Small intestine (tissue), 7 donors: Measurements from ENCODE around the gene TMEM185A. TPM values are rescaled to one million over a fixed set of nuclear protein-coding genes. Genes with fewer than 3 reads are reported as not detected.
"Not testable (repeated sequence)": the region's sequence is repeated elsewhere in the genome, so short reads cannot be mapped to it uniquely, and the experiment has no call there.

Experiments used
- DNase-seq, 2 donors: peaks; one replicate each; pipeline versions ENCODE4 v3.0.0 to v3.0.0-alpha.2; 2013
- FAIRE-seq: peaks from 2 replicates; lab custom pipeline; 2012; peaks lifted over from hg19 to GRCh38; lab: Jason Lieb, UNC
- H3K27ac ChIP-seq, 3 donors: one replicate each; pipeline ENCODE4 v1.5.1; 2013; ENCODE audit warnings: low read length in 2 of 3, mild to moderate bottlenecking in 2 of 3, control low read depth in 1 of 3, inconsistent platforms in 1 of 3, low read depth in 1 of 3, moderate library complexity in 1 of 3
- H3K27me3 ChIP-seq, 3 donors: one replicate each; pipeline ENCODE4 v1.6.1; 2013; ENCODE audit warnings: low read length in 3 of 3, inconsistent platforms in 1 of 3; ENCODE audit not compliant: control insufficient read depth in 3 of 3, insufficient read depth in 3 of 3
- H3K36me3 ChIP-seq, 3 donors: one replicate each; pipeline ENCODE4 v1.6.1; 2013; ENCODE audit warnings: low read length in 3 of 3, inconsistent platforms in 1 of 3, low read depth in 1 of 3, mild to moderate bottlenecking in 1 of 3, moderate library complexity in 1 of 3; ENCODE audit not compliant: control insufficient read depth in 3 of 3, insufficient read depth in 2 of 3
- H3K4me1 ChIP-seq, 3 donors: one replicate each; pipeline ENCODE4 v1.6.1; 2013; ENCODE audit warnings: low read length in 2 of 3, inconsistent platforms in 1 of 3, low read depth in 1 of 3, mild to moderate bottlenecking in 1 of 3, moderate library complexity in 1 of 3; ENCODE audit not compliant: control insufficient read depth in 3 of 3, insufficient read depth in 2 of 3
- H3K4me3 ChIP-seq, 3 donors: one replicate each; pipeline ENCODE4 v1.5.1; 2013; ENCODE audit warnings: low read length in 3 of 3, control low read depth in 1 of 3, inconsistent platforms in 1 of 3, low read depth in 1 of 3, mild to moderate bottlenecking in 1 of 3, moderate library complexity in 1 of 3
- H3K9me3 ChIP-seq, 2 donors: one replicate each; pipeline ENCODE4 v1.6.1; 2013; ENCODE audit warnings: low read depth in 1 of 2, low read length in 1 of 2; ENCODE audit not compliant: control insufficient read depth in 2 of 2, insufficient read depth in 1 of 2
- WGBS, 3 donors: extraction: QIAGEN DNeasy Blood & Tissue Kit; methylation state at CpG; one replicate each; pipeline ENCODE4 v1.1.7; 2013; 5-methylcytosine and 5-hydroxymethylcytosine counted together
- polyA plus RNA-seq, 4 donors: library from polyadenylated mRNA; stranded (reverse) in 3 of 4; unstranded in 1 of 4; fragments of 200-250 nt in 3 of 4; fragments of 120-200 nt in 1 of 4; gene quantifications; one replicate each; pipeline versions ENCODE4 v1.2.1 to v1.2.3, GENCODE V29; 2013
- donor health status: healthy with polysubstance abuse.
- donor health status: control.
- donor health status: control.
- donor health status: Bipolar disorder and iron deficiency.
- donor health status: healthy.

The TMEM185A gene
- polyA plus RNA-seq, 4 donors, result 5.4 to 32.1 (median 9.7) TPM

GRCh38 chrX:149587359-149587758, 44.2 kb downstream of the TMEM185A start, which contains the start of gene MAGEA9B:
MAGEA9B (minus strand) TSS chrX:149587459; CDS start chrX:149583179, 4,280 bp downstream.
- not testable (repeated sequence) for H3K4me3 ChIP-seq, H3K36me3 ChIP-seq, H3K4me1 ChIP-seq, H3K27me3 ChIP-seq, H3K9me3 ChIP-seq, DNase-seq, FAIRE-seq, H3K27ac ChIP-seq
- no CpG with 5 or more reads among the region's 12 CpGs for WGBS, 3 donors

GRCh38 chrX:149585631-149586030, 46.0 kb downstream of the TMEM185A start:
- not testable (repeated sequence) for H3K4me3 ChIP-seq, H3K27ac ChIP-seq, FAIRE-seq, H3K36me3 ChIP-seq, DNase-seq, H3K27me3 ChIP-seq, H3K9me3 ChIP-seq, H3K4me1 ChIP-seq
- WGBS, 3 donors, result 71 to 90% (median 80%) methylated on average over 2 to 6 of the region's 17 CpGs

DNA sequence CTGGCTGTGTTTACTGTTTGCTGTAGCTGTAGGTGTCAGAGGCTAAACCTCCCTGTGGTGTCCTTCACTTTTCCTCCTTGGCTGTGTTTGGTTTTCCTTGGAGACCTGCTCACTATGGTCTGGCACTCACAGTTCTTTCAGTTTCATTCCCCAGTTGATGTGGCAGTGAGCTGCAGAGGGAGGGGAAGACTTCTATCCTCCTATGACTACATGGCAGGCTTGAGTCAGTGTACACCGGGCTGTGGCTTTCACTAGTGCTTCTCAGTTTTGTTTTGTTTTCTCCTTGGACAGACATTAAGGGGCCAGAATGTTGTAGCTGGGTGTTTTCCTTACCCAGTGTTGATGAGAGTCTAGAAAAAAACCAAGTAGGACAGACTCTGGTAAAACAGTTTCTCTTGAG, 58.1 kb downstream of the TMEM185A start:
- H3K27ac ChIP-seq, FAIRE-seq, H3K9me3 ChIP-seq, H3K27me3 ChIP-seq, DNase-seq, H3K4me1 ChIP-seq, H3K4me3 ChIP-seq, H3K36me3 ChIP-seq: not testable (repeated sequence)
- WGBS, 3 donors, result no CpG with 5 or more reads among the region's 1 CpG

- no peak for DNase-seq
- Histone ChIP-seq H3K36me3 (no peaks in the 10 kb centered on the region), H3K27ac (no peak overlapping the region), H3K4me1 (no peaks in the 10 kb centered on the region), H3K4me3 (no peak overlapping the region), H3K9me3 (no peaks in the 10 kb centered on the region), H3K27me3 (no peaks in the 10 kb centered on the region)
- no peak for FAIRE-seq
- 20 to 58% methylated on average over 1 of the region's 1 CpG; no CpG with 5 or more reads in 1 of the 3 donors for WGBS, 3 donors
Measured at GRCh38 chrX:149572743-149573142, 58.8 kb downstream of the TMEM185A start.

DNA sequence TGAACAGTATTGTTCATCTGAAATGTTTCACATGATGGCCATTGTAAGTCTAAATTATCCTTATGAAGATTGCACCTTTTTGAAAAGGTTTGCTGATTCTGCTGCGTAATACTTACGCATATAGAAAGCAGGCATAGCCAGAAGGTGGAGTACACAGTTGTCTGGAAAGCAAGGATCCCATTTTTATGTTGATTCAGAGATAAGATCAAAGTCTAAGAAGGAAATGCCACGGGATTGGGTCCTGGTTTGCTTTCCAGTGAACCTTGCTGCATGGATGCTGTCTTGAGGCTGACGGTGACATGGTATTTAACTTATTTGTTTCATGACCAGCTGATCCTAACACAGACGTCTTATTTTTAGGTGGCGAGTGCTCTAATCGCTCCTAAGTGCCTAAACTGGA, 59.8 kb downstream of the TMEM185A start:
- 71% methylated on average over 7 of the region's 7 CpGs; no CpG with 5 or more reads in 1 of the 3 donors for WGBS, 3 donors
- no peak overlapping the region for H3K27ac ChIP-seq
- DNase-seq, result peak in 1 of 2 donors; percentile 5

DNA sequence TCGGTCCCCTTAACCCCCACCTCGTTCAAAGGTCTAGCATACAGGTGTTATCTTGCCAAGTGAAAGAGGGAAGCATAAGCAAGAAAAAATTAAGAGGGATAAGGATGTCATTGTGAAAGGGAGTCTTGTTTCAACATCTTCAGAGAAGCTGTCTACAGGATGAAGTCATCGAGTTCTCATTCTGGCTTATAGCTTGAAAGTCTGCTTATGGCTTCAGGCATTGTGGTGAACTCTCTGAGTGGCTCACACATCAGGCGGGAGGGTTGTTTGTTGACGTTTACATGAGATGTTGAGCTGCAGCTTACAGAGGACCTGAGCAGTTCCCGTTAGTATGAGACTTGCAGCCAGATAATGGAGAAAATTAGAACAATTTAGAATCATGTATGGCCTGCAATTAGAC, 60.9 kb downstream of the TMEM185A start:
- FAIRE-seq, result no peak
- WGBS, 3 donors, result 48 to 53% methylated on average over 6 of the region's 6 CpGs; no CpG with 5 or more reads in 1 of the 3 donors
- DNase-seq, result no peak

More for the DNA sequence above, 59.8 kb downstream of the TMEM185A start:
- no peaks in the 10 kb centered on the region for H3K4me1 ChIP-seq
- no peaks in the 10 kb centered on the region for H3K36me3 ChIP-seq
- no peak for FAIRE-seq
- no peaks in the 10 kb centered on the region for H3K9me3 ChIP-seq
- H3K4me3 ChIP-seq, result no peak overlapping the region
- H3K27me3 ChIP-seq, result no peaks in the 10 kb centered on the region

GRCh38 chrX:149569770-149570169, 61.8 kb downstream of the TMEM185A start:
- no peak for DNase-seq

More for the DNA sequence above, 60.9 kb downstream of the TMEM185A start:
- H3K9me3 ChIP-seq, result no peaks in the 10 kb centered on the region
- H3K4me1 ChIP-seq, result no peaks in the 10 kb centered on the region
- H3K27ac ChIP-seq, result no peak overlapping the region
- H3K27me3 ChIP-seq, result no peaks in the 10 kb centered on the region
- no peak overlapping the region for H3K4me3 ChIP-seq
- no peaks in the 10 kb centered on the region for H3K36me3 ChIP-seq

GRCh38 chrX:149568701-149569296, 62.8 kb downstream of the TMEM185A start:
- FAIRE-seq (no peak), DNase-seq (no peak)
- Histone ChIP-seq H3K4me1 (no peaks in the 10 kb centered on the region), H3K9me3 (no peaks in the 10 kb centered on the region), H3K4me3 (no peak overlapping the region), H3K36me3 (no peaks in the 10 kb centered on the region), H3K27me3 (no peaks in the 10 kb centered on the region), H3K27ac (no peak overlapping the region)
- 61% methylated on average over 5 of the region's 5 CpGs; no CpG with 5 or more reads in 1 of the 3 donors for WGBS, 3 donors

More at GRCh38 chrX:149569770-149570169, 61.8 kb downstream of the TMEM185A start:
- H3K4me3 ChIP-seq, result no peak overlapping the region
- H3K36me3 ChIP-seq, result no peaks in the 10 kb centered on the region
- no peaks in the 10 kb centered on the region for H3K9me3 ChIP-seq
- H3K27me3 ChIP-seq, result no peaks in the 10 kb centered on the region
- no peak for FAIRE-seq
- no peak overlapping the region for H3K27ac ChIP-seq
- no peaks in the 10 kb centered on the region for H3K4me1 ChIP-seq
- 37 to 64% methylated on average over 2 of the region's 2 CpGs; no CpG with 5 or more reads in 1 of the 3 donors for WGBS, 3 donors
